K562 (cell line): ENCODE measurements around the gene VWA2.

Experiments
- SPI1 ChIP-seq: IDR thresholded peaks from 2 replicates; pipeline ENCODE4 v1.6.1; 2011; ENCODE audit warnings: low read depth, low read length, control low read depth, borderline replicate concordance
- TCF7L2 ChIP-seq: fragments of 150-350 bp; IDR thresholded peaks from 2 replicates; pipeline ENCODE4 v1.6.1; 2016; ENCODE audit warnings: low read depth, mild to moderate bottlenecking, low read length, moderate library complexity
- TF ChIP-seq, protein P1 (sequence below): sonication (generic); formaldehyde crosslinking; IDR thresholded peaks from 2 replicates; pipeline ENCODE4 v1.9.0; 2022; ENCODE audit warnings: mild to moderate bottlenecking, missing genetic modification reagents

DNA sequence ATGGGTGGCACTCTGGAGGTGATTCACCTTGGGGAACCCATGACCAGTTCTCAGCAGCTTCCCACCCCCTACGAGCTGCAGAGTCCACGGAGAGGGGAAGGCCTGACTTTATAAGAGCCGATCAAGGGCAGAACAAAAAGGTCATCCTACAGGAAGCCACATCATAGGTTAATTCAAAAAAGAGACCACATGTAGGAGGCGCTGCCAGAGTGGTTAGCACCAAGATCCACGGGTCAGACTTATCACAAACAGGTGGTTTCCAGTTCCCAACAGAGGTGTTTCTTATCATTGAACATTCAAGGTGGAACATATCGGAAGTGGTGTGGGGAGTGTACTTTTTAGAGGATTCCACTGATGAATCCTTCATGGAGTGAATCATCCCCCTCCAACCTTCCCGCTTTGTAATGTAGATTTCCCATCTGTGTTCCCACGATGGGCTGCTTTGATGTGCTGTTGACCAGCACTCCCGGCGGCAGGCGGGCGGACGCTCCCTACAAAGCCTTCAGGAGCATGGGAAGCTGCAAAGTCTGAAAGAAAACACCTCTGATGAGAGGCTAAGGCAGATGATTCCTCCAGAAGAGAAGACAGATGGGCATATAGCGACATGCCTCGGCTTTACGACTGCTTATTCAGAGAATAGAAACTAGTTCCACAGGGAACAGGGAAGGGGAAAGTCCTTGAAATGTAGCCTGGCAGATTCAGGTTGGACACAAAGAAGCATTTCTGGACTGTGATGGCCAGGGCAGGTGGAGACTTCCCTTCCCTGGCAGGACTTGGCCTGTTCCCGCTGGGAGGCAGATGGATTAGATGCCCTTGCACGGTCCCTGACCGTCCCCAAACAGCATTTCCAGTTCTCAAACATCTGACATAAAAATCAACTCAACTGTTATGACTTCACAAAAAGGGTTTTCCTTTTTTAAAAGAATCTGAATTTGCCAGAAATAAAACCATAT is 98.7 kb downstream of the VWA2 start:
- TF ChIP-seq SPI1: no peak
- TF ChIP-seq, protein P1, sequence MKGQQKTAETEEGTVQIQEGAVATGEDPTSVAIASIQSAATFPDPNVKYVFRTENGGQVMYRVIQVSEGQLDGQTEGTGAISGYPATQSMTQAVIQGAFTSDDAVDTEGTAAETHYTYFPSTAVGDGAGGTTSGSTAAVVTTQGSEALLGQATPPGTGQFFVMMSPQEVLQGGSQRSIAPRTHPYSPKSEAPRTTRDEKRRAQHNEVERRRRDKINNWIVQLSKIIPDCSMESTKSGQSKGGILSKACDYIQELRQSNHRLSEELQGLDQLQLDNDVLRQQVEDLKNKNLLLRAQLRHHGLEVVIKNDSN: no peak
- TF ChIP-seq TCF7L2: no peak
